ENCODE measurements around the gene IGFBP2. TPM values are rescaled to one million over a fixed set of nuclear protein-coding genes. Genes with fewer than 3 reads are reported as not detected.
A peak's percentile ranks its signal among the peaks of the same experiment; 100 is the strongest.

IGFBP2 gene
- total and polyA plus RNA-seq, 2 of the 4 experiments (the other 2 are of a cell fraction): 33.5 to 236 TPM

GRCh38 chr2:216645636-216645950, 12.4 kb downstream of the IGFBP2 start (continued):
- TF ChIP-seq RCOR1 (IDR thresholded peaks at IDR 0.05; ENCODE audit: insufficient replicate concordance, low read length) (no peak), CEBPB (IDR thresholded peaks at IDR 0.05; ENCODE audit: low read depth, low read length) (no peak), MAFK (IDR thresholded peaks at IDR 0.05; ENCODE audit: low read depth, low read length) (no peak)

- intact Hi-C loops (cut with micrococcal nuclease) (no loop called here), dilution Hi-C loops (cut with HindIII; ENCODE audit: low sequenced_read_pairs, unreplicated experiment) (no loop called here), in situ Hi-C loops (cut with MboI; ENCODE audit: low sequenced_read_pairs) (no loop called here)
- Histone ChIP-seq H2AFZ (replicated peaks; ENCODE audit: low read length, poor library complexity) (no peak overlapping the region), H3K14ac (replicated peaks; ENCODE audit: low read depth, low read length) (no peak overlapping the region), H2AK5ac (ENCODE audit: low read depth, low read length) (no peak overlapping the region), H4K91ac (ENCODE audit: insufficient read depth, low read depth, low read length) (no peak overlapping the region), H2BK15ac (ENCODE audit: low read depth, low read length) (no peak overlapping the region), H4K20me1 (ENCODE audit: insufficient read depth, low read length) (no peaks in the 10 kb centered on the region), H4K8ac (ENCODE audit: low read depth in 2 of 2, low read length in 2 of 2) (no peak overlapping the region), H3K36me3 (ENCODE audit: control insufficient read depth, insufficient read depth, low read length) (no peaks in the 10 kb centered on the region), H3K79me1 (ENCODE audit: low read depth in 1 of 2, low read length in 2 of 2) (no peaks in the 10 kb centered on the region), H3K18ac (ENCODE audit: low read depth, low read length) (no peak overlapping the region), H3K23ac (ENCODE audit: low read depth, low read length) (no peak overlapping the region), H2AK9ac (replicated peaks; ENCODE audit: low read depth, low read length, poor library complexity) (no peak overlapping the region), H3K56ac (ENCODE audit: extremely low read depth, insufficient read depth, low read length) (no peak overlapping the region), H3K27me3 (ENCODE audit: control insufficient read depth, insufficient read depth, low read length) (no peaks in the 10 kb centered on the region), H2BK20ac (ENCODE audit: low read depth, low read length) (no peak overlapping the region), H3K4me2 (ENCODE audit: low read depth, low read length) (no peak overlapping the region), H3K4ac (ENCODE audit: low read depth, low read length) (no peak overlapping the region), H3K9ac (ENCODE audit: low read depth, low read length) (no peak overlapping the region), H3K27ac (ENCODE audit: insufficient read depth, low read length) (no peak overlapping the region), H3K4me3 (ENCODE audit: insufficient read depth, low read depth, low read length) (no peak overlapping the region), H3K4me1 (ENCODE audit: control insufficient read depth, insufficient read depth, low read length) (peaks cover 24% of the 10 kb centered on the region; the same call in 1 of the 2 replicates), H2BK5ac (ENCODE audit: low read depth, low read length, poor library complexity, severe bottlenecking) (no peak overlapping the region), H4K5ac (ENCODE audit: low read depth, low read length) (no peak overlapping the region), H2BK120ac (ENCODE audit: low read depth, low read length) (no peak overlapping the region), H3K9me1 (ENCODE audit: insufficient read depth, low read length) (peaks cover 3% of the 10 kb centered on the region), H3K9me3 (ENCODE audit: control insufficient read depth, insufficient read depth, low read length) (no peaks in the 10 kb centered on the region)
- 80% methylated on average over 1 of the region's 3 CpGs; no CpG with 5 or more reads in 1 of the 2 experiments for WGBS, 2 experiments (ENCODE audit: extremely low coverage in 2 of 2, insufficient read length in 1 of 2)
- ChIA-PET POLR2A (ENCODE audit: unreplicated experiment) (no interaction called here), CTCF (no interaction called here)
- DNase-seq: no peak
- no peak for ATAC-seq (ENCODE audit: low read depth)
- TF ChIP-seq, protein P1, sequence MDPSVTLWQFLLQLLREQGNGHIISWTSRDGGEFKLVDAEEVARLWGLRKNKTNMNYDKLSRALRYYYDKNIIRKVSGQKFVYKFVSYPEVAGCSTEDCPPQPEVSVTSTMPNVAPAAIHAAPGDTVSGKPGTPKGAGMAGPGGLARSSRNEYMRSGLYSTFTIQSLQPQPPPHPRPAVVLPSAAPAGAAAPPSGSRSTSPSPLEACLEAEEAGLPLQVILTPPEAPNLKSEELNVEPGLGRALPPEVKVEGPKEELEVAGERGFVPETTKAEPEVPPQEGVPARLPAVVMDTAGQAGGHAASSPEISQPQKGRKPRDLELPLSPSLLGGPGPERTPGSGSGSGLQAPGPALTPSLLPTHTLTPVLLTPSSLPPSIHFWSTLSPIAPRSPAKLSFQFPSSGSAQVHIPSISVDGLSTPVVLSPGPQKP (IDR thresholded peaks at IDR 0.05; ENCODE audit: borderline replicate concordance, low read depth, low read length): no peak
- TF ChIP-seq CEBPB (IDR thresholded peaks at IDR 0.05; ENCODE audit: low read depth, low read length): peak; percentile 65
- no TSS peak for BruUV-seq (replicated peaks)
Measured at GRCh38 chr2:216646116-216646515, 12.9 kb downstream of the IGFBP2 start.
